GM12878 (cell line): ENCODE data around the gene MAPT. TPM values are rescaled to one million over a fixed set of nuclear protein-coding genes. Genes with fewer than 3 reads are reported as not detected.

Experiments used
- ATAC-seq: fragments of 200-7000 bp; cut with Tn5 transposase; 3 replicates; pipeline ENCODE4 v1.9.1; 2020; ENCODE audit warnings: mild to moderate bottlenecking, moderate library complexity
- BruUV-seq: library from RNA; stranded (reverse); fragments of 400-500 nt; replicated peaks from 2 replicates; lab custom pipeline; 2021; lab: Mats Ljungman, UMichigan
- CTCF ChIA-PET: fragments of 300-600 bp; sonication (Branson Sonifier 250); formaldehyde crosslinking; extraction: SDS; loops from one replicate; lab custom pipeline; 2021; ENCODE audit warnings: inconsistent platforms; lab: Yijun Ruan, JAX
- POLR2A ChIA-PET: fragments of 350-600 bp; formaldehyde crosslinking; extraction: SDS; loops from one replicate; lab custom pipeline; 2021; ENCODE audit warnings: inconsistent platforms; lab: Charles Lee
- RAD21 ChIA-PET: fragments of 300-600 bp; sonication (Branson Sonifier 250); formaldehyde crosslinking; loops from one replicate; lab custom pipeline; 2023; ENCODE audit warnings: antibody characterized with exemption; ENCODE audit not compliant: unreplicated experiment; lab: Charles Lee
- SMC1A ChIA-PET: fragments of 300-600 bp; sonication (Branson Sonifier 250); formaldehyde crosslinking; loops from one replicate; lab custom pipeline; 2023; ENCODE audit not compliant: unreplicated experiment, uncharacterized antibody; lab: Charles Lee
- DNase-seq: peaks from one replicate; pipeline ENCODE4 v3.0.0-alpha.2; 2011; ENCODE audit warnings: low read depth, low spot score
- FAIRE-seq: peaks from 3 replicates; lab custom pipeline; 2011; peaks lifted over from hg19 to GRCh38; lab: Jason Lieb, UNC
- H2AFZ ChIP-seq: 2 replicates; pipeline ENCODE4 v1.6.0; 2011; ENCODE audit warnings: low read depth, low read length, control low read depth; ENCODE audit not compliant: control insufficient read depth
- H3K27ac ChIP-seq: 2 replicates; pipeline ENCODE4 v1.5.1; 2011; ENCODE audit warnings: control low read depth; ENCODE audit not compliant: control insufficient read depth, insufficient read depth
- H3K27me3 ChIP-seq, 2 experiments: replicated peaks in 1 of 2; 2 replicates each; pipeline versions ENCODE4 v1.6.0 to v1.6.1; 2011; ENCODE audit warnings: low read length in 1 of 2; ENCODE audit not compliant: control insufficient read depth in 2 of 2, insufficient read depth in 2 of 2
- H3K36me3 ChIP-seq, 2 experiments: 2 replicates each; pipeline ENCODE4 v1.5.1; 2011; ENCODE audit warnings: low read length in 1 of 2; ENCODE audit not compliant: control insufficient read depth in 2 of 2, insufficient read depth in 2 of 2
- H3K4me1 ChIP-seq: 2 replicates; pipeline ENCODE4 v1.6.1; 2011; ENCODE audit warnings: mild to moderate bottlenecking, low read length, moderate library complexity, mixed read lengths; ENCODE audit not compliant: control insufficient read depth, insufficient read depth
- H3K4me2 ChIP-seq: 2 replicates; pipeline ENCODE4 v1.6.0; 2011; ENCODE audit warnings: control low read depth; ENCODE audit not compliant: control insufficient read depth, insufficient read depth
- H3K4me3 ChIP-seq: fragments of 200-600 bp; sonication (generic); 2 replicates; pipeline ENCODE4 v1.5.1; 2016
- H3K79me2 ChIP-seq: 2 replicates; pipeline ENCODE4 v1.6.0; 2011; ENCODE audit warnings: low read length; ENCODE audit not compliant: control insufficient read depth, insufficient read depth
- H3K9ac ChIP-seq: 2 replicates; pipeline ENCODE4 v1.8.0; 2011; ENCODE audit warnings: low read length, control low read depth, mixed read lengths; ENCODE audit not compliant: control insufficient read depth, insufficient read depth
- H3K9me3 ChIP-seq: replicated peaks from 3 replicates; pipeline ENCODE4 v1.5.1; 2011; ENCODE audit warnings: mild to moderate bottlenecking, low read length; ENCODE audit not compliant: control insufficient read depth, insufficient read depth
- H4K20me1 ChIP-seq: 2 replicates; pipeline ENCODE4 v1.6.0; 2011; ENCODE audit not compliant: control insufficient read depth, insufficient read depth
- BHLHE40 ChIP-seq, 2 experiments: fragments of 450-650 bp in 1 of 2; IDR thresholded peaks; 2 replicates each; pipeline ENCODE4 v1.6.1; 2011 to 2017; ENCODE audit warnings: low read depth in 2 of 2, borderline replicate concordance in 1 of 2, improper control_type of control experiment in 1 of 2, low read length in 1 of 2, mild to moderate bottlenecking in 1 of 2
- CBX5 ChIP-seq: sonication (generic); IDR thresholded peaks from 2 replicates; pipeline ENCODE4 v1.6.1; 2016; ENCODE audit warnings: low read depth, moderate library complexity, mild to moderate bottlenecking, inconsistent platforms
- CHD4 ChIP-seq: fragments of 200-600 bp; sonication (generic); IDR thresholded peaks from 2 replicates; pipeline ENCODE4 v1.6.1; 2016; ENCODE audit warnings: mild to moderate bottlenecking
- E4F1 ChIP-seq: fragments of 450-650 bp; IDR thresholded peaks from 2 replicates; pipeline ENCODE4 v1.6.1; 2018; ENCODE audit warnings: borderline replicate concordance, mild to moderate bottlenecking; ENCODE audit not compliant: partially characterized antibody
- HCFC1 ChIP-seq: fragments of 150-350 bp; IDR thresholded peaks from 2 replicates; pipeline ENCODE4 v1.6.1; 2014; ENCODE audit warnings: low read length
- HDAC2 ChIP-seq: fragments of 200-600 bp; sonication (generic); IDR thresholded peaks from 2 replicates; pipeline ENCODE4 v1.6.1; 2017
- HDGF ChIP-seq: fragments of 450-650 bp; IDR thresholded peaks from 2 replicates; pipeline ENCODE4 v1.6.1; 2016; ENCODE audit warnings: antibody characterized with exemption
- MAX ChIP-seq: IDR thresholded peaks from 2 replicates; pipeline ENCODE4 v1.6.1; 2012; ENCODE audit warnings: low read depth, low read length, improper control_type of control experiment
- NRF1 ChIP-seq: conservative IDR thresholded peaks from 2 replicates; pipeline ENCODE4 v1.6.1; 2011; ENCODE audit warnings: mild to moderate bottlenecking, low read depth, low read length, improper control_type of control experiment
- PAX8 ChIP-seq: fragments of 450-650 bp; IDR thresholded peaks from 2 replicates; pipeline ENCODE4 v1.6.1; 2017; ENCODE audit warnings: mild to moderate bottlenecking, moderate library complexity
- PRDM15 ChIP-seq: fragments of 450-650 bp; formaldehyde crosslinking; IDR thresholded peaks from 2 replicates; pipeline ENCODE4 v1.4.0; 2020; ENCODE audit warnings: mild to moderate bottlenecking, moderate library complexity
- RAD51 ChIP-seq: fragments of 450-650 bp; IDR thresholded peaks from 2 replicates; pipeline ENCODE4 v1.6.1; 2016; ENCODE audit warnings: moderate library complexity, mild to moderate bottlenecking, inconsistent platforms
- REST ChIP-seq: IDR thresholded peaks from 2 replicates; pipeline ENCODE4 v1.6.1; 2012; ENCODE audit warnings: mild to moderate bottlenecking, low read depth, low read length
- SIX5 ChIP-seq: IDR thresholded peaks from 2 replicates; pipeline ENCODE4 v1.6.1; 2011; ENCODE audit warnings: mild to moderate bottlenecking, low read depth, low read length, moderate library complexity; ENCODE audit not compliant: severe bottlenecking
- TBL1XR1 ChIP-seq: IDR thresholded peaks from 2 replicates; pipeline ENCODE4 v1.6.1; 2012; ENCODE audit warnings: low read depth, low read length, improper control_type of control experiment
- WGBS: methylation state at CpG from one replicate; pipeline ENCODE4 v1.1.6; 2016; ENCODE audit warnings: low lambda C conversion rate; ENCODE audit not compliant: insufficient replicate concordance, insufficient coverage; ENCODE audit errors: missing lambda C conversion rate; 5-methylcytosine and 5-hydroxymethylcytosine counted together
- in situ Hi-C: fragments of 300-500 bp; cut with MboI; formaldehyde crosslinking; loops from 9 replicates; pipeline ENCODE4 v1.14.3; 2018; ENCODE audit warnings: mixed read lengths
- intact Hi-C: fragments of 100-400 bp; cut with micrococcal nuclease; formaldehyde crosslinking; loops from one replicate; pipeline ENCODE4 v1.14.2; 2022; ENCODE audit not compliant: unreplicated experiment
- polyA plus RNA-seq, 11 experiments: library from polyadenylated mRNA; depleted of rRNA in 4 of 11; unstranded in 6 of 11; stranded (reverse) in 5 of 11; fragments of >200 nt; fragmentation: Nextera tagmentation in 4 of 11; fragmentation: Illumina TruSeq in 1 of 11; extraction: Ambion mirVana in 4 of 11; extraction: Trizol in 1 of 11; gene quantifications; 1 replicate in 1 of 11; 2 replicates in 10 of 11; pipeline versions ENCODE4 v1.2.1 to v1.2.3, GENCODE V29; 2011 to 2016; ENCODE audit warnings: inconsistent platforms in 2 of 11, missing spikeins in 2 of 11, low read depth in 1 of 11
- total RNA-seq, 4 experiments: library from RNA; depleted of rRNA in 3 of 4; stranded (reverse); fragments of >200 nt in 3 of 4; fragmentation: Illumina TruSeq in 1 of 4; extraction: Trizol in 1 of 4; gene quantifications; 2 replicates each; pipeline versions ENCODE4 v1.2.1 to v1.2.3, GENCODE V29; 2013 to 2021

MAPT gene
- total and polyA plus RNA-seq, 10 of the 15 experiments (the other 5 are each of a cell fraction or from before 2014, with no cell fraction given) = under 0.01 to 0.05 (median 0.03) TPM; not detected in 7

- ChIA-PET SMC1A (no interaction called here), POLR2A (no interaction called here), RAD21 (no interaction called here), CTCF (no interaction called here)
- H3K36me3 ChIP-seq = no peaks in the 10 kb centered on the region
- no peaks in the 10 kb centered on the region; a peak in 2 of 4 replicates for H3K27me3 ChIP-seq
- BruUV-seq = no TSS peak
- no peak overlapping the region for H3K4me3 ChIP-seq
- in situ Hi-C loops (no loop called here), intact Hi-C loops (no loop called here)
- no peak for ATAC-seq
- no peaks in the 10 kb centered on the region for H3K4me1 ChIP-seq
- no peak overlapping the region for H3K27ac ChIP-seq
- no peaks in the 10 kb centered on the region for H3K79me2 ChIP-seq
- no peaks in the 10 kb centered on the region for H4K20me1 ChIP-seq
- H2AFZ ChIP-seq = no peak overlapping the region
- WGBS = 13% methylated on average over 3 of the region's 3 CpGs
- H3K9ac ChIP-seq = no peak overlapping the region
- no peak overlapping the region for H3K4me2 ChIP-seq
- no peak for DNase-seq
- FAIRE-seq = no peak
- no peaks in the 10 kb centered on the region for H3K9me3 ChIP-seq
- TF ChIP-seq REST (no peak), HDGF (no peak), SIX5 (no peak), NRF1 (no peak), TBL1XR1 (no peak), CBX5 (no peak), MAX (no peak), E4F1 (no peak), PAX8 (no peak), HCFC1 (no peak), RAD51 (peak; percentile 67; the same call in 1 of the 2 replicates), HDAC2 (no peak), BHLHE40 (IDR thresholded peaks at IDR 0.05; ENCODE audit: borderline replicate concordance in 1 of 2, low read depth in 2 of 2, low read length in 1 of 2) (peak in 1 of 2 experiments; percentile 20; a peak in 1 of 4 replicates), CHD4 (no peak), PRDM15 (no peak)
Measured at GRCh38 chr17:45977976-45978626, 83.7 kb downstream of the MAPT start.
